ENCODE results near the gene NHLH2. TPM values are rescaled to one million over a fixed set of nuclear protein-coding genes. Genes with fewer than 3 reads are reported as not detected.

NHLH2 gene
- total and polyA plus RNA-seq, 9 donors = 0.11 to 0.12 TPM; not detected in 7

DNA sequence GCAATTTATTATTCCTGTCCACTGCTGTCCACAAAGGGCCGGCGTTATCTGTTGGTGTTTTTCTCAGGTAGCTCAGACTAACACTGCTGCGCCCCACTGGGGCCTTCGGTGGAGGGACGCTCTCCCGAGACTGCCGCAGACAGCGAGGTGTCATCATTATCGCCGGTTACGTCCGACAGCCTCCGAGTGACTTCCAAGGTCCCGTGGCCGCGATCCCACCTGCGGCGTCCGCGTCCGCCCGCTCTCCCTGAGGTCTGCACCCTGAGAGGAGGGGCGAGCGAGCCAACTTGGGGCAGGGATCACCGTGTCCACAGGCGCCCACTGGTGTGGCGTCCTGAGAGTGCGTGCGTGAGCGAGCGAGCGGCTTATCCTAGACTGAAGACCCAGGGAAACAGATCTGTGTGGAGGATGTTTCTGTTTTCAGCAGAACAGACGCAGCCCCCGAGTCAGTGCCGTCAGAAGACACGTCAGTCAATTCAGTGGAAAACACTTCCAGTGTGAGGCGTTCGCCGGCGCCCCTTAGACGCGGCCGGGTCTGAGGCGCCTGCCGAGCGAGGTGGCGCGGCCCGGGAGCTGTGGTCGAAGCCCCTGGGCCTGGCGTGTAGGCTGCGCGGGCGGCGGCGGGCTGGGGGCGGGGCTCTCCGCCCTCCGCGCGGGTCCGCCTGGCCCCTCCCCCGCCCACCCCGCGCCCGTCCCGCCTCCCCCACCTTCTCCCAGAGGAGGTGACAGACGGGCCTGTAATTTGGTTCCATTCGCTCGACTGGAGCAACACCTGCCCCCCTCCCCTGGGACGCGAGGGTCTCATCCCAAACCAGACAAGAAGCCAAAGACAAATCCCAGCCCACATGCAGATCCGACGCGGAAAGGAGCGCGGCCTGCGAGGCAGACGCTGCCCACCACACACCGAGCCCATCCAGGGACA is 12.6 kb downstream of the NHLH2 start:
- WGBS (ENCODE audit: insufficient coverage) = 1% methylated on average over 62 of the region's 80 CpGs
- peak; percentile 30 for DNase-seq
- no peaks in the 10 kb centered on the region for H3K9me3 ChIP-seq (replicated peaks; ENCODE audit: control insufficient read depth, low read depth, low read length)
- H3K27ac ChIP-seq (ENCODE audit: low read length) = no peak overlapping the region
- peaks cover 11% of the 10 kb centered on the region for H3K4me1 ChIP-seq (ENCODE audit: control insufficient read depth, insufficient read depth, low read length)
- peak overlapping the region; percentile 47 for H3K4me3 ChIP-seq (ENCODE audit: low read length)
- H3K36me3 ChIP-seq (ENCODE audit: control insufficient read depth, insufficient read depth, low read length) = no peaks in the 10 kb centered on the region
- H3K27me3 ChIP-seq (ENCODE audit: control insufficient read depth, insufficient read depth, low read length) = peaks cover 35% of the 10 kb centered on the region

DNA sequence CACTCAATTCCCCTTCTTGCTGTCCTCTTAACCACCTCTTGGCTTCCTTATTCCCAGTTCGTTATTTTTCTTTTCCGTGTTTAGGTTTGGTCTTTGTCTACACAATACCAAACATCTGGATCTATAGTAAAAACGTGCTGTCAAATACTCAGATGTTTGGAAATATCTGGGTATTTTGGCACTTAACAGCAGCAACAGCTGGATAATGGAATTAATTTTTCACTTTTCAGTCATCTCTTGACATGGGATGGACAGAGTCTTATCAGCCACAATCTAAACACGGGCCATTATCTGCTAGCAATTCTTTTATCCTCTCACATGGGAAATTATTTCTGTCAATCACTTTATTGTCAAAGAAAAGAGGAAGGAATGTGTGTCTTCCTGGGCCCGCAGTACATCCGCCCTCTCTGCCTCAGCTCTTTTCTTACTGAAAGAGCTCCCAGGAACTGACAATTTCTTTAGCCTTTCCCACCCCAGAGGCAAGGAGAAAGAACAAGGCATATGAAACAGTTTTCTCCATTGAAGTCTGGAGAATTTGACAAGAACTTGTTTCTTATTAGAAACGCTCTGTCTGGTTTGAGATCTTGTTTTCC is 13.4 kb downstream of the NHLH2 start:
- H3K36me3 ChIP-seq (ENCODE audit: control insufficient read depth, insufficient read depth, low read length) = no peaks in the 10 kb centered on the region
- H3K4me1 ChIP-seq (ENCODE audit: control insufficient read depth, insufficient read depth, low read length) = peaks cover 11% of the 10 kb centered on the region
- H3K27ac ChIP-seq (ENCODE audit: low read length) = no peak overlapping the region
- no CpG with 5 or more reads among the region's 7 CpGs for WGBS (ENCODE audit: insufficient coverage)
- DNase-seq = no peak
- peak overlapping the region; percentile 47 for H3K4me3 ChIP-seq (ENCODE audit: low read length)
- peaks cover 32% of the 10 kb centered on the region for H3K27me3 ChIP-seq (ENCODE audit: control insufficient read depth, insufficient read depth, low read length)
- no peaks in the 10 kb centered on the region for H3K9me3 ChIP-seq (replicated peaks; ENCODE audit: control insufficient read depth, low read depth, low read length)

GRCh38 chr1:115826628-115827027 is 14.3 kb downstream of the NHLH2 start:
- Histone ChIP-seq H3K4me3 (ENCODE audit: low read length) (no peak overlapping the region), H3K4me1 (ENCODE audit: control insufficient read depth, insufficient read depth, low read length) (peaks cover 11% of the 10 kb centered on the region), H3K9me3 (replicated peaks; ENCODE audit: control insufficient read depth, low read depth, low read length) (no peaks in the 10 kb centered on the region), H3K36me3 (ENCODE audit: control insufficient read depth, insufficient read depth, low read length) (no peaks in the 10 kb centered on the region), H3K27ac (ENCODE audit: low read length) (no peak overlapping the region), H3K27me3 (ENCODE audit: control insufficient read depth, insufficient read depth, low read length) (peaks cover 32% of the 10 kb centered on the region)
- 10% methylated on average over 2 of the region's 3 CpGs for WGBS (ENCODE audit: insufficient coverage)
- DNase-seq = no peak

- H3K4me3 ChIP-seq (ENCODE audit: low read length) = no peak overlapping the region
- H3K27ac ChIP-seq (ENCODE audit: low read length) = no peak overlapping the region
- H3K27me3 ChIP-seq (ENCODE audit: control insufficient read depth, insufficient read depth, low read length) = peaks cover 10% of the 10 kb centered on the region
- no peak for DNase-seq
- no peaks in the 10 kb centered on the region for H3K9me3 ChIP-seq (replicated peaks; ENCODE audit: control insufficient read depth, low read depth, low read length)
- H3K4me1 ChIP-seq (ENCODE audit: control insufficient read depth, insufficient read depth, low read length) = no peaks in the 10 kb centered on the region
- no peaks in the 10 kb centered on the region for H3K36me3 ChIP-seq (ENCODE audit: control insufficient read depth, insufficient read depth, low read length)
Measured at GRCh38 chr1:115822117-115822516, 18.8 kb downstream of the NHLH2 start.

DNA sequence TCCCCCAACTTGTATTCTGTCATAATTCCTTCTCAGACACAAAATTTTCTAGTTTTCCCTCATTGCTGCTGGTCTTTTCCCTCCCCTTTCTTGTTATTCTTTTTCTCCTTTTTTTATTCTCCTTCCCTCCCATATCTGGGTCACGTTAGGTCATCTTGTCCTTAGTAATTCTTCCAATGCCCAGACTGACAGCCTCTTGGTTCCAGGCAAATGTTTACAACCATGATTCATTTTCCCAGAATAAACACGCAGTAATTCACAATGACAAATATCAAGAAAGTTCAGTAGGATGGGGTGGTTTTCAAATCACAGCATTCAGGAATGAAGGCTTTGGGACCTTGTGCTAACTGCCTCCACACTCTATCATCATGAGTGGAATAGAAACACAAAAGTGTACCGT is 25.2 kb downstream of the NHLH2 start:
- H3K4me1 ChIP-seq (ENCODE audit: control insufficient read depth, insufficient read depth, low read length) = no peaks in the 10 kb centered on the region
- H3K9me3 ChIP-seq (replicated peaks; ENCODE audit: control insufficient read depth, low read depth, low read length) = no peaks in the 10 kb centered on the region
- no peak overlapping the region for H3K27ac ChIP-seq (ENCODE audit: low read length)

DNA sequence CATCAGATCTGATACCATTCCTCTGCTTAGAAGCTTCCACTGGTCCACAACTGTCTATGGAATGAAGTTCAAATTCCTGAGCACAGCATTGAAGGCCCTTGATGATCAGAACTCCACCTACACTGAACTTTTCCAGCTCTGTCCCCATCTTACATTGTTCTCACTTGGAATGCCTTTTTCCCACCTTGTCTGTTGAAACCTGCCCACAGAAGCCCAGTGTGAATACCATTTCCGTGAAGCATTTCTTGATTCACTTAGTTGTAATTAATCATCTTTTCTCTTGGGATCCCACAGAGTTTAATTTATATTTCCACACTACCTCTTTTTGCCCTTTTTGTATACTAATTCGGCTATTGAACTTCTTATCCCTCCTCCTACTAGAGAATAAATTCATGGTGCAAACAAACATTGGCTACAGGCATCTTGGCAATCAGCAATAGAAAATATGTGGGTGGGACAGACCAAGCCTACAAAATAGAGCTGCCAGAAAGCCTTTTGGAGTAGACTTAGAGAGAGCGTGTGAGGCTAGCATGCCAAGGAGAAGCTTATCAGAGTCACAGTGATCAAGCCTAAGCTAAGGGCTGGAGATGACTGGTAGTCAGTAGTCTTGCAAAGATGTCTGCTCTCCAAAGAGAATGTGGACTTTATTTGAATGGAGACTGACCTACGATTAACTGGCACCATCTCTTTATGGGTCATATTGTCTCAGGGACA is 26.1 kb downstream of the NHLH2 start:
- Histone ChIP-seq H3K9me3 (replicated peaks; ENCODE audit: control insufficient read depth, low read depth, low read length) (no peaks in the 10 kb centered on the region), H3K4me1 (ENCODE audit: control insufficient read depth, insufficient read depth, low read length) (no peaks in the 10 kb centered on the region), H3K27me3 (ENCODE audit: control insufficient read depth, insufficient read depth, low read length) (no peaks in the 10 kb centered on the region), H3K27ac (ENCODE audit: low read length) (no peak overlapping the region), H3K4me3 (ENCODE audit: low read length) (no peak overlapping the region), H3K36me3 (ENCODE audit: control insufficient read depth, insufficient read depth, low read length) (no peaks in the 10 kb centered on the region)
- no peak for DNase-seq
- WGBS (ENCODE audit: insufficient coverage) = 82% methylated on average over 2 of the region's 4 CpGs

More for the DNA sequence above, 25.2 kb downstream of the NHLH2 start:
- Histone ChIP-seq H3K36me3 (ENCODE audit: control insufficient read depth, insufficient read depth, low read length) (no peaks in the 10 kb centered on the region), H3K27me3 (ENCODE audit: control insufficient read depth, insufficient read depth, low read length) (peaks cover 3% of the 10 kb centered on the region), H3K4me3 (ENCODE audit: low read length) (no peak overlapping the region)
- no CpG with 5 or more reads among the region's 3 CpGs for WGBS (ENCODE audit: insufficient coverage)
- no peak for DNase-seq

GRCh38 chr1:115813727-115814126 is 27.2 kb downstream of the NHLH2 start:
- Histone ChIP-seq H3K4me1 (ENCODE audit: control insufficient read depth, insufficient read depth, low read length) (no peaks in the 10 kb centered on the region), H3K9me3 (replicated peaks; ENCODE audit: control insufficient read depth, low read depth, low read length) (no peaks in the 10 kb centered on the region), H3K27ac (ENCODE audit: low read length) (no peak overlapping the region), H3K4me3 (ENCODE audit: low read length) (no peak overlapping the region), H3K27me3 (ENCODE audit: control insufficient read depth, insufficient read depth, low read length) (no peaks in the 10 kb centered on the region), H3K36me3 (ENCODE audit: control insufficient read depth, insufficient read depth, low read length) (no peaks in the 10 kb centered on the region)
- no peak for DNase-seq
- no CpG with 5 or more reads among the region's 1 CpG for WGBS (ENCODE audit: insufficient coverage)

DNA sequence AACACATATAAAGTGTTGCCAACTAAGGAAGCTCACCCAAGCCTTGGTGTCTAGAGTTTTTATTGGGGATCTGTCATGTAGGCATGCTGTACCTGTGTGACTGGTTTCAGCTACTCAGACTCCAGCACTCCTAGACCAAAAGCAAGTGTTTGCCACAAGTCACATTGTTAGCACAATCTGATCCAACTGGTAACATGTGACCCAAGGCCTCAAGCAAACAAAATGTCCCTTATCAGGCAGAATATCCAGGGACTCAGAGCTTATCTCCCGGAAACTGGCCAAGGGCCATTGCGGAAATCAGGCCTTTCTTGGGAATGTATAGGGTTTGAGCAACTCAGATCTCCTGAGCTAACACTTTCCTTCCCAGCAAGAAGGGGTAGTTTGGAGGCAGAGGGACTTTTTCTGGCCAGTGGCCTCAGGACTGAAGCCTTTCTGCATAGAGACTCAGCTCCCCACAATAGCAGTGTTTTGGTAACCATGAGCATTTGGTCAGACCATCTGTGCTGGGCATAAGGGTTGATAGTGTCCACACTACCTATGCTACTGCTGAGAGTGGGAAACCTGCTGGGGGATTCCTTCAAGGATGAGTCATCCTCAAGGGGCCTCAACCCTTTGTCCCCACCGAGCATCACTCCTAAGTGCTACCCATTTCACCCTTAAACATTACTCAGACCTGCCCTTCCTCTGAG is 29.6 kb downstream of the NHLH2 start:
- 53% methylated on average over 1 of the region's 3 CpGs for WGBS (ENCODE audit: insufficient coverage)
- no peak overlapping the region for H3K27ac ChIP-seq (ENCODE audit: low read length)

GRCh38 chr1:115810609-115811008 is 30.3 kb downstream of the NHLH2 start:
- Histone ChIP-seq H3K27me3 (ENCODE audit: control insufficient read depth, insufficient read depth, low read length) (no peaks in the 10 kb centered on the region), H3K9me3 (replicated peaks; ENCODE audit: control insufficient read depth, low read depth, low read length) (no peaks in the 10 kb centered on the region), H3K27ac (ENCODE audit: low read length) (no peak overlapping the region), H3K4me3 (ENCODE audit: low read length) (no peak overlapping the region), H3K36me3 (ENCODE audit: control insufficient read depth, insufficient read depth, low read length) (no peaks in the 10 kb centered on the region), H3K4me1 (ENCODE audit: control insufficient read depth, insufficient read depth, low read length) (no peaks in the 10 kb centered on the region)
- 100% methylated on average over 1 of the region's 2 CpGs for WGBS (ENCODE audit: insufficient coverage)
- DNase-seq = no peak

More for the DNA sequence above, 29.6 kb downstream of the NHLH2 start:
- H3K4me1 ChIP-seq (ENCODE audit: control insufficient read depth, insufficient read depth, low read length) = no peaks in the 10 kb centered on the region
- H3K4me3 ChIP-seq (ENCODE audit: low read length) = no peak overlapping the region
- no peaks in the 10 kb centered on the region for H3K27me3 ChIP-seq (ENCODE audit: control insufficient read depth, insufficient read depth, low read length)
- no peaks in the 10 kb centered on the region for H3K9me3 ChIP-seq (replicated peaks; ENCODE audit: control insufficient read depth, low read depth, low read length)
- DNase-seq = no peak
- H3K36me3 ChIP-seq (ENCODE audit: control insufficient read depth, insufficient read depth, low read length) = no peaks in the 10 kb centered on the region

GRCh38 chr1:115809847-115810246 is 31.1 kb downstream of the NHLH2 start:
- H3K9me3 ChIP-seq (replicated peaks; ENCODE audit: control insufficient read depth, low read depth, low read length) = no peaks in the 10 kb centered on the region
- H3K27ac ChIP-seq (ENCODE audit: low read length) = no peak overlapping the region
- no peaks in the 10 kb centered on the region for H3K4me1 ChIP-seq (ENCODE audit: control insufficient read depth, insufficient read depth, low read length)
- no peaks in the 10 kb centered on the region for H3K36me3 ChIP-seq (ENCODE audit: control insufficient read depth, insufficient read depth, low read length)
- no peaks in the 10 kb centered on the region for H3K27me3 ChIP-seq (ENCODE audit: control insufficient read depth, insufficient read depth, low read length)
- WGBS (ENCODE audit: insufficient coverage) = no CpG with 5 or more reads among the region's 2 CpGs
- DNase-seq = no peak
- H3K4me3 ChIP-seq (ENCODE audit: low read length) = no peak overlapping the region

All from muscle of leg (tissue), 11 donors.